RWPE2 (cell line): ENCODE measurements around the gene CSNK1G2.

Source experiments
- ATAC-seq: fragments of 200-7000 bp; cut with Tn5 transposase; 3 replicates; pipeline ENCODE4 v1.9.1; 2021; ENCODE audit warnings: low read depth
- DNase-seq: peaks from one replicate; pipeline ENCODE4 v3.0.0-alpha.2; 2020; ENCODE audit warnings: low spot score
- H3K27ac ChIP-seq: fragments of 450-650 bp; 2 replicates; pipeline ENCODE4 v1.5.1; 2017; ENCODE audit warnings: mild to moderate bottlenecking; ENCODE audit not compliant: poor library complexity, severe bottlenecking
- H3K27me3 ChIP-seq: fragments of 250-450 bp; sonication (Bioruptor Pico); 2 replicates; pipeline ENCODE4 v1.5.1; 2021; ENCODE audit warnings: mild to moderate bottlenecking, moderate library complexity; ENCODE audit not compliant: insufficient read depth, poor library complexity, severe bottlenecking
- H3K36me3 ChIP-seq: fragments of 250-450 bp; sonication (Bioruptor Pico); 2 replicates; pipeline ENCODE4 v1.5.1; 2020; ENCODE audit warnings: low read depth, mild to moderate bottlenecking, moderate library complexity
- H3K4me1 ChIP-seq: fragments of 250-450 bp; sonication (Bioruptor Pico); 2 replicates; pipeline ENCODE4 v1.5.1; 2021; ENCODE audit warnings: mild to moderate bottlenecking, moderate library complexity; ENCODE audit not compliant: insufficient read depth, poor library complexity, severe bottlenecking
- H3K4me3 ChIP-seq: fragments of 250-450 bp; sonication (Bioruptor Pico); 2 replicates; pipeline ENCODE4 v1.5.1; 2021; ENCODE audit warnings: mild to moderate bottlenecking, moderate library complexity; ENCODE audit not compliant: severe bottlenecking
- H3K9me3 ChIP-seq: fragments of 250-450 bp; sonication (Bioruptor Pico); 2 replicates; pipeline ENCODE4 v1.5.1; 2021; ENCODE audit warnings: mild to moderate bottlenecking, moderate library complexity; ENCODE audit not compliant: severe bottlenecking
- CTCF ChIP-seq: fragments of 450-650 bp; IDR thresholded peaks from one replicate; pipeline ENCODE4 v1.5.1; 2017; ENCODE audit warnings: mild to moderate bottlenecking, moderate library complexity; ENCODE audit not compliant: poor library complexity, severe bottlenecking

Gene CSNK1G2

GRCh38 chr19:1942078-1942933 lies 1.3 kb downstream of the CSNK1G2 start:
- Histone ChIP-seq H3K27me3 (no peaks in the 10 kb centered on the region), H3K27ac (peak overlapping the region; percentile 93), H3K4me1 (no peaks in the 10 kb centered on the region), H3K36me3 (no peaks in the 10 kb centered on the region), H3K4me3 (peak overlapping the region; percentile 52), H3K9me3 (no peaks in the 10 kb centered on the region)
- TF ChIP-seq CTCF, result no peak
- DNase-seq (no peak), ATAC-seq (peak; percentile 56)

- DNase-seq, result no peak
- H3K4me3 ChIP-seq, result peak overlapping the region; percentile 52
These were observed 2.1 kb downstream of the CSNK1G2 start for GRCh38 chr19:1942934-1943555.

GRCh38 chr19:1943661-1944087 lies 2.7 kb downstream of the CSNK1G2 start:
- ATAC-seq, result no peak

More at GRCh38 chr19:1942934-1943555, 2.1 kb downstream of the CSNK1G2 start:
- no peaks in the 10 kb centered on the region for H3K36me3 ChIP-seq
- no peak for ATAC-seq
- H3K27me3 ChIP-seq, result no peaks in the 10 kb centered on the region
- peak overlapping the region; percentile 93 for H3K27ac ChIP-seq
- no peaks in the 10 kb centered on the region for H3K9me3 ChIP-seq
- no peak for TF ChIP-seq CTCF
- no peaks in the 10 kb centered on the region for H3K4me1 ChIP-seq

GRCh38 chr19:1944088-1944915 lies 3.3 kb downstream of the CSNK1G2 start:
- Histone ChIP-seq H3K9me3 (no peaks in the 10 kb centered on the region), H3K27ac (no peak overlapping the region), H3K27me3 (no peaks in the 10 kb centered on the region), H3K4me3 (no peak overlapping the region), H3K36me3 (no peaks in the 10 kb centered on the region), H3K4me1 (no peaks in the 10 kb centered on the region)
- no peak for ATAC-seq
- TF ChIP-seq CTCF, result no peak
- DNase-seq, result no peak

More at GRCh38 chr19:1943661-1944087, 2.7 kb downstream of the CSNK1G2 start:
- no peak for TF ChIP-seq CTCF
- Histone ChIP-seq H3K4me1 (no peaks in the 10 kb centered on the region), H3K36me3 (no peaks in the 10 kb centered on the region), H3K9me3 (no peaks in the 10 kb centered on the region), H3K4me3 (no peak overlapping the region), H3K27me3 (no peaks in the 10 kb centered on the region), H3K27ac (peak overlapping the region; percentile 93)
- no peak for DNase-seq
